Measurements from ENCODE around the gene CBX5. TPM values are rescaled to one million over a fixed set of nuclear protein-coding genes. Genes with fewer than 3 reads are reported as not detected.
A peak's percentile ranks its signal among the peaks of the same experiment; 100 is the strongest.
"Not testable (repeated sequence)": the region's sequence is repeated elsewhere in the genome, so short reads cannot be mapped to it uniquely, and the experiment has no call there.

CBX5 gene
- total and polyA plus RNA-seq, 8 donors, result 4.9 to 66.8 (median 13.1) TPM

DNA sequence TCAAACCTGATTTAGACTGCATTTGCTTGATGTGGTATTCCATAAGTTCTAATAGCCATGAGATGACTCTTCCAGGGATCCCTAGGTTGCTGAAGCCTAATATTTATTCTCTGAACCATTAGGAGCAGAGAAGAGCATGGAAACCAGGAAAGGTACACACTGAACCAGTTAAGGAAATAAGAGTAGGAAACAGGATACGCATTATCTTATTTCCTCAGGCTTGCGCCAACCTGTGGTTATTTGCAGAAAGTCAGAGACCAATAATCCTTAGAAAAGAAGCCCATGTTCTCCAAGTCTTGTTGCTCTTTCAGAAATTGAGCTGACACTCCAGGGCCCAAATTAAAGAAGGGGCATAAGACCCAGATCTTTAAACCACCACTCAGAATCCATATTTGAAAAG is 49.4 kb downstream of the CBX5 start:
- TF ChIP-seq POLR2AphosphoS5 (IDR thresholded peaks at IDR 0.05) (no peak), POLR2A (IDR thresholded peaks at IDR 0.05) (no peak), EP300 (IDR thresholded peaks at IDR 0.05) (no peak)
- TF ChIP-seq, protein P1, sequence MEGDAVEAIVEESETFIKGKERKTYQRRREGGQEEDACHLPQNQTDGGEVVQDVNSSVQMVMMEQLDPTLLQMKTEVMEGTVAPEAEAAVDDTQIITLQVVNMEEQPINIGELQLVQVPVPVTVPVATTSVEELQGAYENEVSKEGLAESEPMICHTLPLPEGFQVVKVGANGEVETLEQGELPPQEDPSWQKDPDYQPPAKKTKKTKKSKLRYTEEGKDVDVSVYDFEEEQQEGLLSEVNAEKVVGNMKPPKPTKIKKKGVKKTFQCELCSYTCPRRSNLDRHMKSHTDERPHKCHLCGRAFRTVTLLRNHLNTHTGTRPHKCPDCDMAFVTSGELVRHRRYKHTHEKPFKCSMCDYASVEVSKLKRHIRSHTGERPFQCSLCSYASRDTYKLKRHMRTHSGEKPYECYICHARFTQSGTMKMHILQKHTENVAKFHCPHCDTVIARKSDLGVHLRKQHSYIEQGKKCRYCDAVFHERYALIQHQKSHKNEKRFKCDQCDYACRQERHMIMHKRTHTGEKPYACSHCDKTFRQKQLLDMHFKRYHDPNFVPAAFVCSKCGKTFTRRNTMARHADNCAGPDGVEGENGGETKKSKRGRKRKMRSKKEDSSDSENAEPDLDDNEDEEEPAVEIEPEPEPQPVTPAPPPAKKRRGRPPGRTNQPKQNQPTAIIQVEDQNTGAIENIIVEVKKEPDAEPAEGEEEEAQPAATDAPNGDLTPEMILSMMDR (IDR thresholded peaks at IDR 0.05), result no peak
- 52 to 80% (median 56%) methylated on average over 2 of the region's 2 CpGs for whole genome bisulfite sequencing, 5 donors
- Histone ChIP-seq H3K4me1 (peaks cover 0 to 25% (median 2%) of the 10 kb centered on the region in 4 donors), H3K36me3 (peaks cover 0 to 4% (median under 1%) of the 10 kb centered on the region in 4 donors), H3K27ac (peak overlapping the region in 3 of 5 donors; percentile 61 to 69 (median 63)), H3K4me3 (no peak overlapping the region), H3K9me3 (no peaks in the 10 kb centered on the region), H3K27me3 (no peaks in the 10 kb centered on the region)
- DNase-seq, result no peak
- intact Hi-C loops (cut with DNase I; ENCODE audit: low total_unique reads), result no loop called here

DNA sequence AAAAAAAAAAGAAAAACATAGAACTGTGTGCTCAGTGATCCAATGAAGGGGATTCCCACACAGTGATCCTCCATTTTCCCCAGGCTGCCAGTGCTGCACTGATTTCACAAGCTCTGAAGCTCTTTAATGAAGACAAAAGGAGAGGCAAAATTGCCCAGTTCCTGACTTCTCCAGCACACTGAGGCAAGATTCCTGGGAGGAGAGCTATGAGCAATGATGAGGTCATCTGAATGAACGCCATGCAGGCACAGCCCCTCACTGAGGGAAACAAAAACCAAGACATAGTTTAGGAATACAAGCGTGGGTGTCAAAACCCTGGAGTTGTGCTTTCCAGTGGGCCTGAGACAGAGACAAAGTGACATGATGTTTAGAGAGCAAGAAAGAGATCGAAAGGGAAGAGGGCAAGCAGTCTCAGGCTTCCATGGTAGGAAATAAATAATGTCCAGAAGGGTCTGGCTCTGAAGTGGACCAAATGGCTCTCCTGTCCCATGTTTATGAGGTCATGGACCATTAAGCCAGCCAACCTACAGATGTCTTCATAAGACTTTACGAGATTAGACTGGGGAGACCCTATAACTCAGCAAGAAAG is 50.2 kb downstream of the CBX5 start:
- no peak overlapping the region for H3K4me3 ChIP-seq
- 60 to 76% (median 72%) methylated on average over 4 of the region's 4 CpGs for WGBS, 5 donors
- peaks cover 0 to 25% (median 2%) of the 10 kb centered on the region in 4 donors for H3K4me1 ChIP-seq
- no peaks in the 10 kb centered on the region for H3K36me3 ChIP-seq
- DNase-seq, result peak in 1 of 2 donors; percentile 69
- H3K9me3 ChIP-seq, result no peaks in the 10 kb centered on the region
- TF ChIP-seq POLR2A (IDR thresholded peaks at IDR 0.05) (no peak), EP300 (IDR thresholded peaks at IDR 0.05) (no peak), POLR2AphosphoS5 (IDR thresholded peaks at IDR 0.05) (peak in 1 of 3 donors; percentile 65)
- TF ChIP-seq, protein P1 (IDR thresholded peaks at IDR 0.05), result no peak
- intact Hi-C loops (cut with DNase I; ENCODE audit: low total_unique reads), result loop anchor here (10.0 kb wide), 1 partner anchor 135 kb away; the partner anchor contains the start of gene GPR84
- no peaks in the 10 kb centered on the region for H3K27me3 ChIP-seq
- peak overlapping the region; percentile 13 to 69 (median 61) for H3K27ac ChIP-seq

DNA sequence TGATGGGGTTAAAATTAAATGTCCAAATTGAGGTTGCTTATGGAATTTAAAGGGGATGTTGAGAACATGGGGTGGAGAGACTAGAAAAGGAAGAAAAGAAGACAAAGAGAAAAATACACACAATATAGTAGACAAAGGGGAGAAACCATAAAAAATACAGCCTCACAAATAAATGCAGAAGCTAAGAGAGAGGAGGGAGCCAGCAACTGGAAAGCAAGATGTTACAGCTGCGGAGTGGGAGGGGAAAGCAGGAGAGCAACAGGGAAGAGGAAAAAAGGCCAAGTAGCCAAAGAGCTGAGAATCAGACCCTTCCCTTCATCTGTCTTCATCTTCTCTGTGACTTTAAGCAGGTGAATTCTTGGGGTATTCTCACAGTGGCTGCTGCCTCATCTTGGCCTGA is 51.5 kb downstream of the CBX5 start:
- H3K36me3 ChIP-seq, result no peaks in the 10 kb centered on the region
- TF ChIP-seq POLR2AphosphoS5 (IDR thresholded peaks at IDR 0.05), result no peak
- H3K4me1 ChIP-seq, result peaks cover 0 to 25% (median 2%) of the 10 kb centered on the region in 4 donors
- no peak overlapping the region for H3K27ac ChIP-seq
- WGBS, 5 donors, result 77 to 91% (median 84%) methylated on average over 1 of the region's 1 CpG
- H3K9me3 ChIP-seq, result no peaks in the 10 kb centered on the region
- no peak overlapping the region for H3K4me3 ChIP-seq
- intact Hi-C loops (cut with DNase I; ENCODE audit: low total_unique reads), result loop anchor here (10.0 kb wide), 1 partner anchor 136 kb away; the partner anchor contains the start of gene GPR84
- H3K27me3 ChIP-seq, result no peaks in the 10 kb centered on the region
- DNase-seq, result peak in 1 of 2 donors; percentile 48

DNA sequence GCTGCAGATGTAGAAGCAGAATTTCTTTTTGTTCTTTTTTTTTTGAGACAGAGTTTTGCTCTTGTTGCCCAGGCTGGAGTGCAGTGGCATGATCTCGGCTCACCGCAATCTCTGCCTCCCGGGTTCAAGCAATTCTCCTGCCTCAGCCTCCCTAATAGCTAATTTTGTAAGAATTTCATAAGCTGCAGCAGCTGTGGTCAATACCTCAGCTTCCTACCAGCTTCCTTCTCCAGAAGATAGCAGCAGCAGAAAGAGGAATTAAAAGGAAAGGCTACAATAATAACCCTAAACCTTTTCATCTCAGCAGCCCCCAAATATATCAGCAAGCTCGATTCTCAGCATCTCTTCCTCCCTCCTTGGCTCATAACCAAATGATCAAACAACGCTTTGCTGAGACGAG is 52.0 kb downstream of the CBX5 start:
- not testable (repeated sequence) for H3K9me3 ChIP-seq, H3K27me3 ChIP-seq, DNase-seq, H3K36me3 ChIP-seq, H3K27ac ChIP-seq, H3K4me3 ChIP-seq
- intact Hi-C loops (cut with DNase I; ENCODE audit: low total_unique reads), result loop anchor here (10.0 kb wide), 1 partner anchor 137 kb away; the partner anchor contains the start of gene GPR84
- 53 to 63% (median 59%) methylated on average over 6 of the region's 6 CpGs for WGBS, 5 donors
- peaks cover 0 to 25% (median 2%) of the 10 kb centered on the region in 4 donors for H3K4me1 ChIP-seq

DNA sequence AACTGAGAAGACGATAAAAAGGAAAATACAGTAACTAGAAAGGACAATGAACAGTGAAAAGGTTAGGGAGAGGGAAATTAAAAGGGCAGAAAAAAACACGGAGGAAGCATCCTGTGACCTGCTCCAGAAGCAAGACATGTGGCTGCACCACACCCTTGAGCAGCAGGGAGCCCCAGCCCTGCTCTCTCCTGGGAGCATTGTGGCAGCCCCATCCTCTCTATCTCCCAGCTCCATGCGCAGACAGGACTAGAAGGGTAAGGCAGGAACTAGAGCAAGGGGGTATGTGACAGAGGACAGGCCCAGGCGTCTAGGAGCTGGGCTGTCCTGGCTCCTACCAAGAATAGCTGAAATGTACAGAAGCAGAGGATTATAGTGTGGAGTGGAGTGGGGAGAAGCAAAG is 52.5 kb downstream of the CBX5 start:
- 63 to 75% (median 70%) methylated on average over 4 of the region's 4 CpGs for WGBS, 5 donors
- TF ChIP-seq, protein P1 (IDR thresholded peaks at IDR 0.05), result no peak
- TF ChIP-seq POLR2A (IDR thresholded peaks at IDR 0.05), result no peak
- TF ChIP-seq POLR2AphosphoS5 (IDR thresholded peaks at IDR 0.05), result no peak
- no peak for TF ChIP-seq EP300 (IDR thresholded peaks at IDR 0.05)
- intact Hi-C loops (cut with DNase I; ENCODE audit: low total_unique reads), result loop anchor here (10.0 kb wide), 1 partner anchor 137 kb away; the partner anchor contains the start of gene GPR84
- no peak for DNase-seq
- H3K36me3 ChIP-seq, result no peaks in the 10 kb centered on the region
- no peak overlapping the region for H3K4me3 ChIP-seq
- H3K4me1 ChIP-seq, result peaks cover 0 to 25% (median 2%) of the 10 kb centered on the region in 4 donors
- H3K27me3 ChIP-seq, result no peaks in the 10 kb centered on the region
- H3K9me3 ChIP-seq, result no peaks in the 10 kb centered on the region
- no peak overlapping the region for H3K27ac ChIP-seq

All from stomach (tissue), 9 donors.